Muscle layer of colon (tissue), 2 donors: ENCODE results near the gene CPSF7.
A peak's percentile ranks its signal among the peaks of the same experiment; 100 is the strongest.

ENCODE experiments used
- H3K27ac ChIP-seq: one replicate; pipeline ENCODE4 v1.7.0; 2013; ENCODE audit warnings: low read depth, mild to moderate bottlenecking, low read length, moderate library complexity
- H3K27me3 ChIP-seq, 2 donors: one replicate each; pipeline ENCODE4 v1.7.0; 2013; ENCODE audit warnings: low read length in 2 of 2, mild to moderate bottlenecking in 2 of 2; ENCODE audit not compliant: insufficient read depth in 2 of 2, control insufficient read depth in 1 of 2
- H3K36me3 ChIP-seq: one replicate; pipeline ENCODE4 v1.7.0; 2013; ENCODE audit warnings: mild to moderate bottlenecking, low read length; ENCODE audit not compliant: insufficient read depth
- H3K4me1 ChIP-seq: one replicate; pipeline ENCODE4 v1.7.0; 2013; ENCODE audit warnings: mild to moderate bottlenecking, low read length; ENCODE audit not compliant: insufficient read depth
- H3K4me3 ChIP-seq, 2 donors: one replicate each; pipeline ENCODE4 v1.7.0; 2013; ENCODE audit warnings: low read length in 2 of 2, low read depth in 1 of 2, mild to moderate bottlenecking in 1 of 2, moderate library complexity in 1 of 2
- H3K9ac ChIP-seq: one replicate; pipeline ENCODE4 v1.7.0; 2013; ENCODE audit warnings: low read length
- H3K9me3 ChIP-seq: one replicate; pipeline ENCODE4 v1.7.0; 2013; ENCODE audit warnings: mild to moderate bottlenecking, low read length
- donor health status: abdominal sarcoma.
- donor health status: Adenocarcinoma of cecum.

Gene CPSF7

DNA sequence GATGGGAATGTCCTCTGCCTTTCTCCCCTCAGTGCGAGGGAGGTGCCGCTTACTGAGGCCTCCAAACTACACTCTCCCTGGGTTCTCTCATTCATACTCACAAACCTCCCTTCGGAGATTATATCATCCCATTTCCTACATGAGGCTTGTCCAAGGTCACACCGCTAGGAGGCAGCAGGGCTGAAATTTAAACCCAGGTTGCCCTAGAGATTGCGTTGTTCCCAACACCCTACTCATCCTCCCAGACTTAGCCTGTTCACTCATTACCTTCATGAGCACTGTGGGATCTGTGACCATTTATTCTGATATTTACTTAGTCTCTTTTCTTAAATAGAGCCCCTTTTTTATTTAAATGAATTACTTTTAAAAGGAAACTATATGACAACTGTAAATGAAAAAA lies 31.2 kb upstream of the CPSF7 start:
- Histone ChIP-seq H3K4me3 (no peak overlapping the region), H3K27ac (peak overlapping the region; percentile 78), H3K36me3 (no peaks in the 10 kb centered on the region), H3K27me3 (no peaks in the 10 kb centered on the region), H3K9ac (no peak overlapping the region), H3K9me3 (no peaks in the 10 kb centered on the region), H3K4me1 (peaks cover 14% of the 10 kb centered on the region)

DNA sequence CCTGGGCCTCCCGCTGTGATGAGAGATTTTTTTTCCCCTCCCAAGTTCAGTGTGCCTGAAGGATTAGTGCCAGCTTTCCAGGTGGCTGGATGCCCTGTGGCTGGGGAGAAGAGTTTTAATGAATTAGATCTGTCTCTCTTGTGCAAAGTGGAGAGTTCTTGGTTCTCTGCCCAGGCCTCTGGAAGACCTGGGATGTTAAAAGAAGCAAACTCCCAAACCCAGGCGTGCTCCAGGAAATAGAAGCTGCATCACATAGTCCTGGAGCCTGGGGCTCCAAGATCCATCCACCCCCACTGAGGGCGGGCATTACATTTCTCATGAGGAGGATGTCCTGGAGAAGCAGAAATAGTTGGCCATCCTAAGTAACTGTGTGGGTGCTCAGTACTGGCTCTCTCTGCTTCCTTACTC lies 30.7 kb upstream of the CPSF7 start:
- no peak overlapping the region for H3K4me3 ChIP-seq
- H3K27ac ChIP-seq, result peak overlapping the region; percentile 78
- no peak overlapping the region for H3K9ac ChIP-seq

DNA sequence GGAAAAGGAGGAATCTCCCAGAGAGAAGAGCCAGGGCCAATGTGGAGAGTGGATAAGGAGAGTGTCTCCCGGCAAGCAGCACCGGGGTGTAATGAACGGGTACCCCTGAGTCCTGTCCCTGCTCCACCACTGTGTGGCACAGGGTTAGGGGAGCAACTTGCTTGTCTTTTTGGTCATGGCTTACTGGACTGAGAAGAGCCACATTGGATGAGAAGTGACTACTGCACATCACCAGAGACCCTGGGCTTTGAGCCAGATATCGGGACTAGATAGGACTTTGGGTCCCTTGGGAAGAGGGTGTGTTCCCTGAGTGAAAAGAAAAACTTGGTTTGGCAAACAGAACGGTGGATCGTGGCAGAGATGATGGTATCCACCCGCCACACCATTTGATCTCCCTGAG lies 24.7 kb upstream of the CPSF7 start:
- Histone ChIP-seq H3K27ac (peak overlapping the region; percentile 15), H3K27me3 (no peaks in the 10 kb centered on the region), H3K9ac (no peak overlapping the region), H3K36me3 (peaks cover 10% of the 10 kb centered on the region), H3K4me3 (no peak overlapping the region), H3K9me3 (no peaks in the 10 kb centered on the region), H3K4me1 (peaks cover 25% of the 10 kb centered on the region)

More for the DNA sequence above, 30.7 kb upstream of the CPSF7 start:
- H3K4me1 ChIP-seq, result peaks cover 14% of the 10 kb centered on the region
- H3K9me3 ChIP-seq, result no peaks in the 10 kb centered on the region
- H3K36me3 ChIP-seq, result no peaks in the 10 kb centered on the region
- H3K27me3 ChIP-seq, result no peaks in the 10 kb centered on the region

DNA sequence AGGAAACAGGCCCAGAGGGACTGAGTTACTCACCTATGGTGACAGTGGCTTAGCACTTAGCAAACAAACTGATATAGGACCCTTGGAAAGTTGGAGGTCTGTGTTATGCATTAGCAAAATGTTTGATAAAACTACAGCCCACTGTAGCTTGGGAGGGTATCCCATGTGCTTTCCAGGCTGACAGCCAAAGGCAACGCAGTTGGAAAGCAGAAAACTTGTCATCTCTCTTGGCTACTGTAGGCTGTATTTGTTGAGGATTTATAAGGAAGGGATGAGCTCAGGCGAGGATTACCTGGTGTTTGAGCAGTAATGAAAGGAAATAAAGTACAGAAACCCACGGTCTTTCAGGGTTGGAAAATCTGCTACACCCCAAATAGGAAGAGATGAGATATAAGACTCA lies 23.9 kb upstream of the CPSF7 start:
- H3K9me3 ChIP-seq, result no peaks in the 10 kb centered on the region
- peaks cover 10% of the 10 kb centered on the region for H3K36me3 ChIP-seq
- no peak overlapping the region for H3K4me3 ChIP-seq
- H3K27ac ChIP-seq, result peak overlapping the region; percentile 59
- no peak overlapping the region for H3K9ac ChIP-seq
- no peaks in the 10 kb centered on the region for H3K27me3 ChIP-seq
- H3K4me1 ChIP-seq, result peaks cover 34% of the 10 kb centered on the region

DNA sequence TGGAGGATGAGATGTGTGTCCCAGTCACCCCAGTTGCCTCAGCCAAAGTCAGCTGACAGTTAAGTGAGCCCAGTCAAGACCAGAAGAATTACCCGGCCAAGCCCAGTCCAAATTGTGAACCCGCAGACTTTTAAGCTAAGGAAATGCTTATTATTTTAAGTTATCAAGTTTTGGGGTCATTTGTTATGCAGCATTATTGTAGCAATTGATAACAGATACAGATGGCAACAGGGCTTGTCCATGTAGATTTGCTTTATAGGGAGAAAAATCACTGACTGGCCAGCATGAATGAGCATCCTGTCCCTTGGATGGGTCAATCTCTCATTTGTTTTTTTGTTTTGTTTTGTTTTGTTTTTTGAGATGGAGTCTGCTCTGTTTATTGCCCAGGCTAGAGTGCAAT lies 23.1 kb upstream of the CPSF7 start:
- Histone ChIP-seq H3K4me1 (peaks cover 42% of the 10 kb centered on the region), H3K9ac (no peak overlapping the region), H3K36me3 (peaks cover 10% of the 10 kb centered on the region), H3K4me3 (no peak overlapping the region), H3K27me3 (no peaks in the 10 kb centered on the region), H3K9me3 (no peaks in the 10 kb centered on the region), H3K27ac (no peak overlapping the region)

DNA sequence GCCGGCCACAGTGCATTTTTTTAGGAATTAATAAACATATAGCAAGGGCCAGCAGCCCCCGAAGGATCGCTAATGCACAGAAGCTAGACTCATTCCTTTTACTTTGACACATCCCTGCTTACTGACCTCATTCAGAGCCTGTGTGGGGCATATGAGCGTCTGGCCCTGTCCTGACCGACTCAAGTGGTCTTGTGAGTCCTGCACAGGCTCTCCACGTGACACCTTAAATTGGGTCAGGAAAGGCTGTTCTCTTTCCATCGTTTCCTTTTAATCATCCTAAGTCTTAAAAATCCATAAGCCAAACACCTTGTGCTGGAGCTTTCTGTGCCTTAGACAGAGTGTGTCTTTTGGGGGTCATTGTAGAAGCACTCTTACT lies 18.8 kb upstream of the CPSF7 start:
- peak overlapping the region; percentile 74 for H3K27ac ChIP-seq

DNA sequence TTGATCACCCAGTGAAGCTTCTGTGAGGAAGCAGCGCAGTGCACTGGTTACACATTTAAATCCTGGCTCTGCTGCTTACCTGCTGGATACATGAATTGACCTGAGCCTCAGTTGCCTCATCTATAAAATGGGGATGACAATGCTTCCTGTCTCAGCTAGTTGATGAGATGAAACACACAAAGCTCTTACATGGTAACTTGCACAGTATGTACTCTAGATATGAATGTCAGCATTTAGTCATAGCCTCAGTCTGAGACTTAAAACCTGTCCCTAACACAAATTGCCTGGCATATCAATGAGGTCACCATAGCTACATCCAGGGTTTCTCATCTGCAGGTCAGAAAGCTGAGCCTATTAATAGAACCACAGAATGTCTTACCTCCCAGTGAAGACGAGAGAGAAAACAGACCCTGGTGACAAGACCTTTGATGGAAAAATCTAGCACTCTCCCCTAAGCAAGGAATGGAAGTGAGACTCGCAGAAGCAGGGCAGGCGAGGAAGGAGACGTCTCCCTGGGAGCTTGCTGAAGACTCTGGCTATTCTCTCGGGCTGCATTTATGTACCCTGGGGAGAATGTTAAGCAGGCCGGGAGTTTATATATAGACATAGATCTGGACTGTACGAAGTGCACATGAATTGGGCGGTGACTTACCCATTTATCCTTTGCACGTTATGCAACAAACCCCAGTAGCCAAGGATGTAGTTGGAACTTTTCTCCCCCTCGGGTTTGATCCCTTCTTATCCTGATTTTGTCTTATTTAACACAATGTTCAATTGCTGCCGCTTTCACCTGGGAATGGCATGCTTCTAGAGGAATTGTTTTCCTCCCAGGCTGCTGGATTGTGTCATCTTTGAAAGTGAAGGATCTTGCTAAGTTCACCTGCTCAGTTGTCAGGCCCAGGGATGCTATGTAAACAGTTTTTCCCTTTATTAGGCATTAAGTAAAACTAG lies 18.1 kb upstream of the CPSF7 start:
- no peak overlapping the region for H3K9ac ChIP-seq
- H3K27me3 ChIP-seq, result no peaks in the 10 kb centered on the region
- H3K36me3 ChIP-seq, result peaks cover 28% of the 10 kb centered on the region
- H3K27ac ChIP-seq, result peak overlapping the region; percentile 76
- no peak overlapping the region for H3K4me3 ChIP-seq
- peaks cover 50% of the 10 kb centered on the region for H3K4me1 ChIP-seq
- H3K9me3 ChIP-seq, result no peaks in the 10 kb centered on the region

More for the DNA sequence above, 18.8 kb upstream of the CPSF7 start:
- no peaks in the 10 kb centered on the region for H3K27me3 ChIP-seq
- H3K36me3 ChIP-seq, result peaks cover 22% of the 10 kb centered on the region
- peaks cover 53% of the 10 kb centered on the region for H3K4me1 ChIP-seq
- H3K9me3 ChIP-seq, result no peaks in the 10 kb centered on the region
- no peak overlapping the region for H3K9ac ChIP-seq
- H3K4me3 ChIP-seq, result no peak overlapping the region

DNA sequence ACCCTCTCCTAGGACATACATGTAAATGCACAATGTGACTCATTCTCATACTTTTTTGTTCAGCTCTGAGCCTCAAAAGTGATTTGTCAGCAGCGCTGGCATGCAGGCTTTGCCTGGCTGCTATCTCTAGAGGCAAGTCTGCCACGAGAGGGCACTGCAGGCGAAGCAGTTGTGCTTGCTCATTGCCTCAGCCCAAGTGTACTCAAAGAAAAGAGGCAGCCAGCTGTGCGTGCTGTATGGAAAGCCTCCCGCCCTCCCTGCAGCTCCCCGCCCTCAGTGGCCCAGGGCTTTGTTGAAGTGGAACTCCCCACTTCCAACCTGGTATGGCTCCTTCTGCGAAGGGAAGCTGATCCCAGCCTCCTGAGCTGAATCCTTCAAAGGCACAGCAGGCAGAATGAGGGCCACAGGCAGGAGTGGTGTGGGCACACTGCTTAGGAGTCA lies 16.5 kb upstream of the CPSF7 start:
- Histone ChIP-seq H3K9ac (no peak overlapping the region), H3K27ac (peak overlapping the region; percentile 53)

DNA sequence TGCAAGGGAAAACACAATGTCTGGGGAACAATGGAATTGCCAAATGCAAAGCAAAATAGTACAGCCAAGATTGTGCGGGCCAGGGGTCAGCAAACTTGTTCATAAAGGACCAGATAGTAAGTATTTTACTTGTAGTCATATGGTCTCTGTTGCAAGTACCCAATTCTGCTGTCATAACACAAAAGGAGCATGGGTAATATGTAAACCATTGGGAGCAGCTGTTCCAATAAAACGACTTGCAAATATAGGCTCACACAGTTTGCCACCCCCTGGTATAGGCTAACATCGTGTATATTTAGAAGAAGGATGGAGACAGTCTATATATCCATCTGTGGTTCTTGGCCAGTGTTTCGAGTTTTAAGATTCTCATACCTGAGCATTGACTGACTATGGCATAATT lies 15.7 kb upstream of the CPSF7 start:
- H3K27me3 ChIP-seq, result no peaks in the 10 kb centered on the region
- no peak overlapping the region for H3K27ac ChIP-seq
- H3K4me3 ChIP-seq, result no peak overlapping the region
- H3K36me3 ChIP-seq, result peaks cover 25% of the 10 kb centered on the region
- H3K4me1 ChIP-seq, result peaks cover 50% of the 10 kb centered on the region
- H3K9ac ChIP-seq, result no peak overlapping the region
- H3K9me3 ChIP-seq, result no peaks in the 10 kb centered on the region

More for the DNA sequence above, 16.5 kb upstream of the CPSF7 start:
- Histone ChIP-seq H3K4me1 (peaks cover 50% of the 10 kb centered on the region), H3K4me3 (no peak overlapping the region), H3K9me3 (no peaks in the 10 kb centered on the region), H3K27me3 (no peaks in the 10 kb centered on the region), H3K36me3 (peaks cover 31% of the 10 kb centered on the region)

DNA sequence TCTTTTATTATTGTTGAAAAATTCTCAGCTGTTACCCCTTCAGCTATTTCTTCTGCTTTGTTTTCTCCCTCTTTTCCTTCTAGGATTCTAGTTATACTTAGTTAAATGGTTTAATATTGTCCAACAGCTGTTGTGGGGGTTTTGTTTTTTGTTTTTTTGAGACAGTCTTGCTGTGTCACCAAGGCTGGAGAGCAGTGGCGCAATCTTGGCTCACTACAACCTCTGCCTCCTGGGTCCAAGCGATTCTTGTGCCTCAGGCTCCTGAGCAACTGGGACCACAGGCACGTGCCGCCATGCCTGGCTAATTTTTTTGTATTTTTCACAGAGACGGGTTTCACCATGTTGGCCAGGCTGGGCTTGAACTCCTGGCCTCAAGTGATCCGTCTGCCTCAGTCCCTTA lies 12.8 kb upstream of the CPSF7 start:
- H3K36me3 ChIP-seq, result peaks cover 42% of the 10 kb centered on the region
- H3K27me3 ChIP-seq, result no peaks in the 10 kb centered on the region
- H3K4me3 ChIP-seq, result no peak overlapping the region
- peaks cover 23% of the 10 kb centered on the region for H3K4me1 ChIP-seq
- H3K27ac ChIP-seq, result no peak overlapping the region
- H3K9ac ChIP-seq, result no peak overlapping the region
- H3K9me3 ChIP-seq, result no peaks in the 10 kb centered on the region

DNA sequence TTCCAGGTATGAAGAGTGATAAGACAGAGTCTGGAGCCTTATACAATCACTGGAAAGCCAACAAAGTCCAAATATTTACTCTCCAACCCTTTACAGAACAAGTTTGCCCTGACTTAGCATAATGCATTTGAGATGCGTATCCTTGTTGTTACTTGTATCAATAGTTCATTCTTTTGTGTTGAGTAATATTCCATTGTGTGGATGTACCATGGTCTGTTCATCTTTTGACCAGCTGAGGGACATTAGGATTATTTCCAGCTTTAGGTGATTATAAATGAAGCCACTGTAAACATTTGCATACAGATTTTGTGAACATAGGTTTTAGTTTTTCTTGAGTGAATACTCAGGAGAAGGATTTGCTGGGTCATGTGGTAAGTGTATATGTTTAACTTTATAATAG lies 9.8 kb upstream of the CPSF7 start:
- no peak overlapping the region for H3K4me3 ChIP-seq
- peaks cover 40% of the 10 kb centered on the region for H3K36me3 ChIP-seq
- peaks cover 6% of the 10 kb centered on the region for H3K4me1 ChIP-seq
- no peak overlapping the region for H3K9ac ChIP-seq
- no peak overlapping the region for H3K27ac ChIP-seq
- no peaks in the 10 kb centered on the region for H3K9me3 ChIP-seq
- H3K27me3 ChIP-seq, result no peaks in the 10 kb centered on the region

DNA sequence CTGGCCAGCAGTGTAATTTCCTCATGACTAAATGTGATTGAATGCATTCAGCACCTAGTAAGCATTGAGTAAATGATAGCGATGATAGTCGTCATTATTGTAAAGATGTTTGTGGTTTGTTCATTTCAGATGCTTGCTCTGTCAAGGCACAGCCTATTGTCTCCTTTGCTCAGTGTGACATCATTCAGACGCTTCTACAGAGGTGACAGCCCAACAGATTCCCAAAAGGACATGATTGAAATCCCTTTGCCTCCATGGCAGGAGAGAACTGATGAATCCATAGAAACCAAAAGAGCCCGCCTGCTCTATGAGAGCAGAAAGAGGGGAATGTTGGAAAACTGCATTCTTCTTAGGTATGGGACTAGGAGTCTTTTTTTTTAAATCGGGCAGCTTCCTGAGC lies 7.7 kb upstream of the CPSF7 start:
- no peaks in the 10 kb centered on the region for H3K27me3 ChIP-seq
- peaks cover 28% of the 10 kb centered on the region for H3K36me3 ChIP-seq
- no peak overlapping the region for H3K9ac ChIP-seq
- no peak overlapping the region for H3K4me3 ChIP-seq
- H3K4me1 ChIP-seq, result peaks cover 6% of the 10 kb centered on the region
- H3K27ac ChIP-seq, result no peak overlapping the region
- no peaks in the 10 kb centered on the region for H3K9me3 ChIP-seq
